ENCODE measurements around the gene CDK16. TPM values are rescaled to one million over a fixed set of nuclear protein-coding genes. Genes with fewer than 3 reads are reported as not detected.

Gene CDK16
- total and polyA plus RNA-seq, 4 experiments from 2014 or later, result 1.6 to 57.4 (median 38.7) TPM

DNA sequence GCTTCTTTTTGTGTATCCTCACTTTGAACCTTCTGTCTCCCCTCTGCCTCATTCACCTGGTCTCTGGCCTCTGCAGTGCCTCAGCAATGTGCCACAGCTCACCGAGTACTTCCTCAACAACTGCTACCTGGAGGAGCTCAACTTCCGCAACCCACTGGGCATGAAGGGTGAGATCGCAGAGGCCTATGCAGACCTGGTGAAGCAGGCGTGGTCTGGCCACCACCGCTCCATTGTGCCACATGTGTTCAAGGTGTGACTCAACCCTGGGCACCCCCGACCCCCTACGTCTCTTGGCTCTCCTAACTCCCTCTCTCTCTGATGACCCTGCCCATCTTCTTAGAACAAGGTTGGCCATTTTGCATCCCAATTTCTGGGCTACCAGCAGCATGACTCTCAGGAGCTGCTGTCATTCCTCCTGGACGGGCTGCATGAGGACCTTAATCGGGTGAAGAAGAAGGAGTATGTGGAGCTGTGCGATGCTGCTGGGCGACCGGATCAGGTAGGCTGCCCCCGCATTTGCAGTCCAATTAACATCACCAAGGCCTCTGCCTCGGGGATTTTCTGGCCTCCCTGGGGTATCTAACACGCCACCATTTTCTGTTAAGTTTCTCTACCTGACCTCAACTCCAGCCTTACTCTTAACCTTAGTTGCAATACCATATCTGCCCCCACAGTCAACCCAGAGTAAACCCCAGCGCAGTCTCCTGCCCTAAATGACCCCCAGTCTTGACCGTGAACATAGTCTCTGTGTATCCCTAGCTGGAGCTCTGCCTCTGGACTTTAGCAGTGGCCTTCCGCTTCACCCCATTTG, 22.9 kb downstream of the CDK16 start:
- H3K4me1 ChIP-seq (ENCODE audit: insufficient read depth, low read length), result peaks cover 4% of the 10 kb centered on the region

DNA sequence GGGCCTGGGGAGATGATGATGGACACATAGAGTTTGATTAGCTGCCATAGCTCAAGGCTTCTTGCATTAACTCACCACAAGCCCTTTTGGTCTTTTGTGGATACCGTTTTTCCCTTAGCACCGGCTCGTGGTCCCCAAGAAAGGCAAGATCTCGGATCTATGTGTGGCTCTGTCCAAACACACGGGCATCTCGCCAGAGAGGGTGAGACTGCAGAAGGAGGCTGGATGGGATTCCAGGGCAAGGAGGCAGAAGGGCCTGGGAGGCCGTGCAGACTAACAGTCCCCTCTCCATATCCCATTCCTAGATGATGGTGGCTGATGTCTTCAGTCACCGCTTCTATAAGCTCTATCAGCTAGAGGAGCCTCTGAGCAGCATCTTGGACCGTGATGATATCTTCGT, 23.8 kb downstream of the CDK16 start:
- H3K9me3 Mint-ChIP-seq, result no peaks in the 10 kb centered on the region
- CTCF ChIA-PET (ENCODE audit: partially characterized antibody), result no interaction called here

More for the DNA sequence above, 22.9 kb downstream of the CDK16 start:
- Histone ChIP-seq H3K36me3 (ENCODE audit: insufficient read depth, low read length) (peaks cover 6% of the 10 kb centered on the region), H3K27ac (ENCODE audit: low read depth, low read length) (no peak overlapping the region), H3K4me3 (ENCODE audit: low read length in 2 of 2) (no peak overlapping the region), H3K27me3 (ENCODE audit: insufficient read depth, low read length) (no peaks in the 10 kb centered on the region), H3K9me3 (ENCODE audit: control insufficient read depth in 1 of 2, low read length in 2 of 2) (no peaks in the 10 kb centered on the region)
- DNase-seq, result no peak
- peaks cover 24 to 45% of the 10 kb centered on the region in 2 donors for H3K36me3 Mint-ChIP-seq
- ChIA-PET CTCF (ENCODE audit: partially characterized antibody) (no interaction called here), POLR2A (ENCODE audit: partially characterized antibody) (interaction anchor here (0.8 kb wide), 1 partner anchor 15 kb away, joined by 3 read pairs; no protein-coding TSS in a partner anchor)
- H3K4me3 Mint-ChIP-seq, result no peak overlapping the region
- no peaks in the 10 kb centered on the region for H3K27me3 Mint-ChIP-seq
- peaks cover 0 to 4% (median 2%) of the 10 kb centered on the region in 4 donors for H3K4me1 Mint-ChIP-seq
- H3K9me3 Mint-ChIP-seq, result no peaks in the 10 kb centered on the region
- peak overlapping the region in 1 of 7 donors; percentile 35 for H3K27ac Mint-ChIP-seq
- intact Hi-C loops (cut with micrococcal nuclease), result no loop called here

DNA sequence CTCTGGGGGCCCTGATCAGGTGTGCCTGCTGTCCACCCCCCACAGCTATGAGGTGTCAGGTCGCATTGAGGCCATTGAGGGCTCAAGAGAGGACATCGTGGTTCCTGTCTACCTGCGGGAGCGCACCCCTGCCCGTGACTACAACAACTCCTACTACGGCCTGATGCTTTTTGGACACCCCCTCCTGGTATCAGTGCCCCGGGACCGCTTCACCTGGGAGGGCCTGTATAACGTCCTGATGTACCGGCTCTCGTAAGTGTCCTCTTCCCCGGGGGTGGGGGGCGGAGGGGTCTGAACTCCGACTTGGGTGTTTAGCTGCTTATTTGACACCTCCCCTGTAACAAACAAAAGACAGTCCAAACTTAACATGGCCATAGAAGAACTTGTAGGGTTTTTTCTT, 24.9 kb downstream of the CDK16 start:
- Histone ChIP-seq H3K9me3 (ENCODE audit: control insufficient read depth in 1 of 2, low read length in 2 of 2) (no peaks in the 10 kb centered on the region), H3K4me1 (ENCODE audit: insufficient read depth, low read length) (no peaks in the 10 kb centered on the region), H3K36me3 (ENCODE audit: insufficient read depth, low read length) (peaks cover 6% of the 10 kb centered on the region), H3K4me3 (ENCODE audit: low read length in 2 of 2) (no peak overlapping the region), H3K27me3 (ENCODE audit: insufficient read depth, low read length) (no peaks in the 10 kb centered on the region), H3K27ac (ENCODE audit: low read depth, low read length) (no peak overlapping the region)
- Mint-ChIP-seq H3K27me3 (no peaks in the 10 kb centered on the region), H3K4me3 (no peak overlapping the region), H3K27ac (no peak overlapping the region), H3K9me3 (no peaks in the 10 kb centered on the region), H3K4me1 (peaks cover 0 to 2% (median 0%) of the 10 kb centered on the region in 4 donors), H3K36me3 (peaks cover 31 to 47% of the 10 kb centered on the region in 2 donors)
- CTCF ChIA-PET (ENCODE audit: partially characterized antibody), result no interaction called here
- DNase-seq, result no peak
- intact Hi-C loops (cut with micrococcal nuclease), result no loop called here
- POLR2A ChIA-PET (ENCODE audit: partially characterized antibody), result no interaction called here

More for the DNA sequence above, 23.8 kb downstream of the CDK16 start:
- Histone ChIP-seq H3K36me3 (ENCODE audit: insufficient read depth, low read length) (peaks cover 6% of the 10 kb centered on the region), H3K27me3 (ENCODE audit: insufficient read depth, low read length) (no peaks in the 10 kb centered on the region), H3K4me3 (ENCODE audit: low read length in 2 of 2) (no peak overlapping the region), H3K27ac (ENCODE audit: low read depth, low read length) (no peak overlapping the region), H3K4me1 (ENCODE audit: insufficient read depth, low read length) (no peaks in the 10 kb centered on the region), H3K9me3 (ENCODE audit: control insufficient read depth in 1 of 2, low read length in 2 of 2) (no peaks in the 10 kb centered on the region)
- peaks cover 0 to 3% (median 0%) of the 10 kb centered on the region in 4 donors for H3K4me1 Mint-ChIP-seq
- peaks cover 25 to 47% of the 10 kb centered on the region in 2 donors for H3K36me3 Mint-ChIP-seq
- DNase-seq, result no peak
- POLR2A ChIA-PET (ENCODE audit: partially characterized antibody), result no interaction called here
- no peaks in the 10 kb centered on the region for H3K27me3 Mint-ChIP-seq
- no peak overlapping the region for H3K4me3 Mint-ChIP-seq
- intact Hi-C loops (cut with micrococcal nuclease), result no loop called here
- H3K27ac Mint-ChIP-seq, result no peak overlapping the region

DNA sequence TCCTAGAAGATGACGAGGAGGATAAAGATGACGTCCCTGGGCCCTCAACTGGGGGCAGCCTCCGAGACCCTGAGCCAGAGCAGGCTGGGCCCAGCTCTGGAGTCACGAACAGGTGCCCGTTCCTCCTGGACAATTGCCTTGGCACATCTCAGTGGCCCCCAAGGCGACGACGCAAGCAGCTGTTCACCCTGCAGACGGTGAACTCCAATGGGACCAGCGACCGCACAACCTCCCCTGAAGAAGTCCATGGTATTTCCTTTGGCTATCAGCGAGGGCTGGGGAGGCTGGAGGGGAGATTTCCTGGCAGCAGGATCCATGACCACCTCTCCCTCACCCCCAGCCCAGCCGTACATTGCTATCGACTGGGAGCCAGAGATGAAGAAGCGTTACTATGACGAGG, 26.2 kb downstream of the CDK16 start:
- no peak for DNase-seq
- no peaks in the 10 kb centered on the region for H3K9me3 Mint-ChIP-seq
- Histone ChIP-seq H3K4me3 (ENCODE audit: low read length in 2 of 2) (no peak overlapping the region), H3K27me3 (ENCODE audit: insufficient read depth, low read length) (no peaks in the 10 kb centered on the region), H3K4me1 (ENCODE audit: insufficient read depth, low read length) (no peaks in the 10 kb centered on the region), H3K36me3 (ENCODE audit: insufficient read depth, low read length) (peaks cover 6% of the 10 kb centered on the region), H3K9me3 (ENCODE audit: control insufficient read depth in 1 of 2, low read length in 2 of 2) (no peaks in the 10 kb centered on the region), H3K27ac (ENCODE audit: low read depth, low read length) (no peak overlapping the region)
- no peak overlapping the region for H3K4me3 Mint-ChIP-seq
- H3K36me3 Mint-ChIP-seq, result peaks cover 33 to 45% of the 10 kb centered on the region in 2 donors
- CTCF ChIA-PET (ENCODE audit: partially characterized antibody), result interaction anchor here (1.1 kb wide), 1 partner anchor 140 kb away, joined by 4 read pairs; no protein-coding TSS in a partner anchor
- POLR2A ChIA-PET (ENCODE audit: partially characterized antibody), result no interaction called here
- H3K4me1 Mint-ChIP-seq, result peaks cover 0 to 1% (median 0%) of the 10 kb centered on the region in 4 donors
- H3K27ac Mint-ChIP-seq, result no peak overlapping the region
- intact Hi-C loops (cut with micrococcal nuclease), result no loop called here
- H3K27me3 Mint-ChIP-seq, result no peaks in the 10 kb centered on the region

DNA sequence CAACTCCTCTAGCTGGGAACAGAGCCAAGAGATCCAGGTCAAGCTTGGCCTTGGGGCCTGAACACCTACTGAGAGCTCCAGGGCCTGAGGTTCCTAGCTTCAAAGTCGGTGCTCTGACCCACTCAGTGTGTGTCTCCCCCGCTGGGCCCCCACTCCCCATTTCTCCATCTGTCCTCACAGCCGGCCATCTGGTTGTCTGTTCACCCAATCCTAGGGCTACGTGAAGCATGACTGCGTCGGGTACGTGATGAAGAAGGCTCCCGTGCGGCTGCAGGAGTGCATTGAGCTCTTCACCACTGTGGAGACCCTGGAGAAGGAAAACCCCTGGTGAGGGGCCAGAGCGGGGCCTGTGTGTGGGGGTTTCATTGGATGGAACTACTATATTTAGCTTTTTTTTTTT, 26.7 kb downstream of the CDK16 start:
- intact Hi-C loops (cut with micrococcal nuclease), result no loop called here
- peaks cover 0 to 1% (median 0%) of the 10 kb centered on the region in 4 donors for H3K4me1 Mint-ChIP-seq
- CTCF ChIA-PET (ENCODE audit: partially characterized antibody), result interaction anchor here (1.1 kb wide), 1 partner anchor 139 kb away, joined by 4 read pairs; no protein-coding TSS in a partner anchor
- DNase-seq, result no peak
- H3K27me3 ChIP-seq (ENCODE audit: insufficient read depth, low read length), result no peaks in the 10 kb centered on the region
- no peaks in the 10 kb centered on the region for H3K9me3 ChIP-seq (ENCODE audit: control insufficient read depth in 1 of 2, low read length in 2 of 2)
- no peaks in the 10 kb centered on the region for H3K27me3 Mint-ChIP-seq
- no peaks in the 10 kb centered on the region for H3K9me3 Mint-ChIP-seq
- no peak overlapping the region for H3K4me3 ChIP-seq (ENCODE audit: low read length in 2 of 2)
- no peak overlapping the region for H3K4me3 Mint-ChIP-seq
- no peak overlapping the region for H3K27ac ChIP-seq (ENCODE audit: low read depth, low read length)
- H3K36me3 ChIP-seq (ENCODE audit: insufficient read depth, low read length), result peaks cover 6% of the 10 kb centered on the region
- POLR2A ChIA-PET (ENCODE audit: partially characterized antibody), result no interaction called here
- H3K36me3 Mint-ChIP-seq, result peaks cover 35 to 40% of the 10 kb centered on the region in 2 donors
- no peak overlapping the region for H3K27ac Mint-ChIP-seq
- H3K4me1 ChIP-seq (ENCODE audit: insufficient read depth, low read length), result no peaks in the 10 kb centered on the region

DNA sequence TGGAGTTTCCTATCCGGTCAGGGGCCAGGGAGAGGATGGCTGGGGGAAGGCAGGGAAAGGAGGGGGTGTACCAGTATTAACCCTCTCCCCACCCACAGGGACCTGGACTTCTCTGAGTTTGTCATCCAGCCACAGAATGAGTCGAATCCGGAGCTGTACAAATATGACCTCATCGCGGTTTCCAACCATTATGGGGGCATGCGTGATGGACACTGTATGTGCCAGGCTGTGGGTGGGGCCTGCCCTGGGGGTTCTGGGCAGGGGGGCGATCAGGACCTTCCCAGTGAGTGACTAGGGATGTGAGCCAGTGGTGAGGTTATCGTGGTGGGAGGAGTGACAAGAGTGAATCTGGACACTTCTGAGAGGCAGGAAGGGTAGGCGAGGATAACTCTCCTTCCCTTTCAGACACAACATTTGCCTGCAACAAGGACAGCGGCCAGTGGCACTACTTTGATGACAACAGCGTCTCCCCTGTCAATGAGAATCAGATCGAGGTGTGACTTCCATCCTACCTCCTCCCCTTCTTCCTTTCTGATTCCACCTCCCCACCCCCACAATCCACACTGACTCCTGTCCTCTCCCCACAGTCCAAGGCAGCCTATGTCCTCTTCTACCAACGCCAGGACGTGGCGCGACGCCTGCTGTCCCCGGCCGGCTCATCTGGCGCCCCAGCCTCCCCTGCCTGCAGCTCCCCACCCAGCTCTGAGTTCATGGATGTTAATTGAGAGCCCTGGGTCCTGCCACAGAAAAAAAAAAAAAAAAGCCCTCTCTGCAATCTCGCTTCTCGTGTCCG, 28.9 kb downstream of the CDK16 start:
- CTCF ChIA-PET (ENCODE audit: partially characterized antibody), result no interaction called here
- peaks cover 0 to 1% (median 0%) of the 10 kb centered on the region in 4 donors for H3K4me1 Mint-ChIP-seq
- no peaks in the 10 kb centered on the region for H3K27me3 Mint-ChIP-seq
- no peaks in the 10 kb centered on the region for H3K9me3 Mint-ChIP-seq
- peaks cover under 1% of the 10 kb centered on the region for H3K36me3 ChIP-seq (ENCODE audit: insufficient read depth, low read length)
- H3K27ac Mint-ChIP-seq, result no peak overlapping the region
- H3K36me3 Mint-ChIP-seq, result peaks cover 23 to 25% of the 10 kb centered on the region in 2 donors
- H3K4me1 ChIP-seq (ENCODE audit: insufficient read depth, low read length), result no peaks in the 10 kb centered on the region
- no peak for DNase-seq
- POLR2A ChIA-PET (ENCODE audit: partially characterized antibody), result no interaction called here
- intact Hi-C loops (cut with micrococcal nuclease), result no loop called here
- no peak overlapping the region for H3K4me3 Mint-ChIP-seq
- no peaks in the 10 kb centered on the region for H3K27me3 ChIP-seq (ENCODE audit: insufficient read depth, low read length)
- no peak overlapping the region for H3K27ac ChIP-seq (ENCODE audit: low read depth, low read length)
- no peak overlapping the region for H3K4me3 ChIP-seq (ENCODE audit: low read length in 2 of 2)
- no peaks in the 10 kb centered on the region for H3K9me3 ChIP-seq (ENCODE audit: control insufficient read depth in 1 of 2, low read length in 2 of 2)

DNA sequence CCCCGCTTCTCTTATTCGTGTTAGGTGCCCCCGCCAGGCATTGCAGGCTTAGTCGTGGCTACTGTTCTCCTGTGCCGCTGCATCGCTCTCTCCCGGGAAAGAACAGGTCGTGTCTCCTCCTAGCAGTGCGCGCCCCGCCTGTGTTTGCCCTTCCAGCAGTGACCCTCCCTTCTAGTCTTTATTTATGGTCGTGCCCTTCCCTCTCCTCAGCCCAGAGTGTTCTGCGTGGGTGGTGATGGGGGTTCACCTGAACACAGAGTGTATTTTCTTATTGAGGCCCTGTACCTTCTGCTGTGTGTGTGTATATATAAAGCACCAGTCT, 29.5 kb downstream of the CDK16 start:
- H3K9me3 ChIP-seq (ENCODE audit: control insufficient read depth in 1 of 2, low read length in 2 of 2), result no peaks in the 10 kb centered on the region
- H3K4me1 ChIP-seq (ENCODE audit: insufficient read depth, low read length), result no peaks in the 10 kb centered on the region
- no peak overlapping the region for H3K27ac ChIP-seq (ENCODE audit: low read depth, low read length)
- H3K4me1 Mint-ChIP-seq, result peaks cover 0 to 1% (median 0%) of the 10 kb centered on the region in 4 donors
- no peaks in the 10 kb centered on the region for H3K27me3 ChIP-seq (ENCODE audit: insufficient read depth, low read length)
- no peaks in the 10 kb centered on the region for H3K9me3 Mint-ChIP-seq
- no peaks in the 10 kb centered on the region for H3K36me3 ChIP-seq (ENCODE audit: insufficient read depth, low read length)
- H3K27me3 Mint-ChIP-seq, result no peaks in the 10 kb centered on the region
- no peak for DNase-seq
- peak overlapping the region in 1 of 7 donors; percentile 71 for H3K27ac Mint-ChIP-seq
- H3K4me3 ChIP-seq (ENCODE audit: low read length in 2 of 2), result no peak overlapping the region
- CTCF ChIA-PET (ENCODE audit: partially characterized antibody), result no interaction called here
- POLR2A ChIA-PET (ENCODE audit: partially characterized antibody), result no interaction called here
- H3K36me3 Mint-ChIP-seq, result peaks cover 23 to 25% of the 10 kb centered on the region in 2 donors
- no peak overlapping the region for H3K4me3 Mint-ChIP-seq
- intact Hi-C loops (cut with micrococcal nuclease), result no loop called here
